H1 (cell line): Measurements from ENCODE around the gene ELOVL1. TPM values are rescaled to one million over a fixed set of nuclear protein-coding genes. Genes with fewer than 3 reads are reported as not detected.

Source experiments
- CTCF ChIA-PET: fragments of 300-600 bp; sonication (Branson Sonifier 250); formaldehyde crosslinking; loops from one replicate; lab custom pipeline; 2021; ENCODE audit not compliant: partially characterized antibody; lab: Charles Lee
- POLR2A ChIA-PET: fragments of 300-600 bp; sonication (Branson Sonifier 250); formaldehyde crosslinking; loops from one replicate; lab custom pipeline; 2021; ENCODE audit warnings: inconsistent platforms; ENCODE audit not compliant: partially characterized antibody; lab: Charles Lee
- DNase-seq, 2 experiments: peaks; one replicate each; pipeline versions ENCODE4 v3.0.0 to v3.0.0-alpha.2; 2010 to 2022; ENCODE audit warnings: low spot score in 2 of 2, low read depth in 1 of 2, mixed read lengths in 1 of 2
- FAIRE-seq: peaks from 2 replicates; lab custom pipeline; 2011; peaks lifted over from hg19 to GRCh38; lab: Jason Lieb, UNC
- H2AFZ ChIP-seq: 2 replicates; pipeline ENCODE4 v1.8.1; 2012; ENCODE audit warnings: low read length, inconsistent platforms
- H2AK5ac ChIP-seq: 2 replicates; pipeline ENCODE4 v1.6.1; 2013; ENCODE audit warnings: low read depth, low read length
- H2BK120ac ChIP-seq: replicated peaks from 2 replicates; pipeline ENCODE3; 2013; ENCODE audit warnings: low read depth, low read length, inconsistent platforms
- H2BK12ac ChIP-seq: 2 replicates; pipeline ENCODE4 v1.6.1; 2013; ENCODE audit warnings: low read depth, low read length
- H2BK15ac ChIP-seq: 2 replicates; pipeline ENCODE4 v1.6.1; 2013; ENCODE audit warnings: low read length
- H2BK20ac ChIP-seq: 2 replicates; pipeline ENCODE4 v1.6.1; 2013; ENCODE audit warnings: low read length
- H2BK5ac ChIP-seq: 2 replicates; pipeline ENCODE4 v1.6.1; 2013; ENCODE audit warnings: low read depth, low read length
- H3K14ac ChIP-seq: 2 replicates; pipeline ENCODE4 v1.6.1; 2013; ENCODE audit warnings: inconsistent platforms; ENCODE audit not compliant: insufficient read length
- H3K18ac ChIP-seq: 2 replicates; pipeline ENCODE4 v1.6.1; 2013; ENCODE audit warnings: low read length; ENCODE audit errors: extremely low read depth
- H3K23ac ChIP-seq: 2 replicates; pipeline ENCODE4 v1.6.1; 2013; ENCODE audit warnings: inconsistent platforms; ENCODE audit not compliant: insufficient read length
- H3K23me2 ChIP-seq: 2 replicates; pipeline ENCODE4 v1.6.1; 2013; ENCODE audit warnings: low read depth, low read length
- H3K27ac ChIP-seq: 2 replicates; pipeline ENCODE4 v1.6.1; 2011; ENCODE audit warnings: low read depth, low read length, inconsistent platforms
- H3K27me3 ChIP-seq, 4 experiments: replicated peaks in 1 of 4; 1 replicate in 1 of 4; 2 replicates in 3 of 4; pipeline versions ENCODE4 v1.6.1 to v1.8.1; 2011 to 2013; ENCODE audit warnings: low read length in 3 of 4, mild to moderate bottlenecking in 3 of 4, inconsistent platforms in 2 of 4, mixed read lengths in 2 of 4, moderate library complexity in 1 of 4; ENCODE audit not compliant: control insufficient read depth in 3 of 4, insufficient read depth in 3 of 4; ENCODE audit errors: extremely low read depth in 1 of 4
- H3K36me3 ChIP-seq, 4 experiments: 2 replicates each; pipeline versions ENCODE4 v1.6.1 to v1.8.1; 2011 to 2013; ENCODE audit warnings: mild to moderate bottlenecking in 4 of 4, low read length in 3 of 4, moderate library complexity in 2 of 4, control low read depth in 1 of 4, inconsistent platforms in 1 of 4; ENCODE audit not compliant: insufficient read depth in 4 of 4, control insufficient read depth in 2 of 4
- H3K4ac ChIP-seq: replicated peaks from 2 replicates; pipeline ENCODE3; 2013; ENCODE audit warnings: low read length, low read depth, mixed read lengths, inconsistent platforms; ENCODE audit not compliant: insufficient read length
- H3K4me1 ChIP-seq, 4 experiments: replicated peaks in 1 of 4; 1 replicate in 1 of 4; 2 replicates in 3 of 4; pipeline versions ENCODE4 v1.6.1 to v1.8.1; 2011 to 2013; ENCODE audit warnings: low read length in 3 of 4, inconsistent platforms in 2 of 4, mixed read lengths in 1 of 4; ENCODE audit not compliant: insufficient read depth in 4 of 4, control insufficient read depth in 3 of 4
- H3K4me2 ChIP-seq, 2 experiments: 2 replicates each; pipeline versions ENCODE4 v1.6.1 to v1.8.1; 2011 to 2013; ENCODE audit warnings: low read depth in 2 of 2, low read length in 2 of 2, control low read depth in 1 of 2, inconsistent platforms in 1 of 2, mild to moderate bottlenecking in 1 of 2; ENCODE audit not compliant: insufficient read depth in 1 of 2
- H3K4me3 ChIP-seq, 4 experiments: fragments of 200-600, 300-600 bp in 1 of 4; sonication (generic), shearing (Covaris generic), sonication (Bioruptor Twin) in 1 of 4; 2 replicates each; pipeline versions ENCODE4 v1.5.1 to v1.8.1; 2011 to 2016; ENCODE audit warnings: low read length in 4 of 4, low read depth in 3 of 4, control low read depth in 2 of 4, inconsistent platforms in 2 of 4, mild to moderate bottlenecking in 2 of 4, mixed read lengths in 1 of 4, moderate library complexity in 1 of 4; ENCODE audit not compliant: insufficient read depth in 2 of 4; ENCODE audit errors: extremely low read depth in 1 of 4
- H3K56ac ChIP-seq: replicated peaks from 2 replicates; pipeline ENCODE3; 2013; ENCODE audit warnings: low read depth, mild to moderate bottlenecking, mixed read lengths, low read length, inconsistent platforms; ENCODE audit not compliant: insufficient read length
- H3K79me1 ChIP-seq: 2 replicates; pipeline ENCODE4 v1.6.1; 2013; ENCODE audit warnings: low read depth, low read length, control low read depth
- H3K79me2 ChIP-seq, 2 experiments: 2 replicates each; pipeline versions ENCODE4 v1.6.1 to v1.8.1; 2012 to 2013; ENCODE audit warnings: low read length in 2 of 2, mild to moderate bottlenecking in 2 of 2, inconsistent platforms in 1 of 2; ENCODE audit not compliant: insufficient read depth in 2 of 2, control insufficient read depth in 1 of 2
- H3K9ac ChIP-seq, 4 experiments: replicated peaks in 1 of 4; 1 replicate in 1 of 4; 2 replicates in 3 of 4; pipeline versions ENCODE4 v1.6.1 to v1.8.1; 2011 to 2013; ENCODE audit warnings: low read depth in 3 of 4, low read length in 3 of 4, control low read depth in 2 of 4, mild to moderate bottlenecking in 2 of 4, moderate library complexity in 2 of 4, inconsistent platforms in 1 of 4; ENCODE audit errors: extremely low read depth in 1 of 4
- H3K9me3 ChIP-seq, 2 experiments: 2 replicates each; pipeline versions ENCODE4 v1.6.1 to v1.8.1; 2012 to 2013; ENCODE audit warnings: mild to moderate bottlenecking in 2 of 2, moderate library complexity in 2 of 2, control low read depth in 1 of 2, inconsistent platforms in 1 of 2, low read depth in 1 of 2, low read length in 1 of 2, mixed read lengths in 1 of 2; ENCODE audit not compliant: insufficient read depth in 2 of 2
- H4K20me1 ChIP-seq, 2 experiments: replicated peaks in 1 of 2; 2 replicates each; pipeline versions ENCODE3 to v1.8.1; 2011 to 2013; ENCODE audit warnings: inconsistent platforms in 2 of 2, low read length in 2 of 2, mild to moderate bottlenecking in 1 of 2; ENCODE audit not compliant: insufficient read depth in 2 of 2, control insufficient read depth in 1 of 2
- H4K5ac ChIP-seq: 2 replicates; pipeline ENCODE4 v1.6.1; 2013; ENCODE audit warnings: low read length, low read depth, mixed read lengths, inconsistent platforms; ENCODE audit not compliant: insufficient read length
- H4K8ac ChIP-seq: 2 replicates; pipeline ENCODE4 v1.8.0; 2013; ENCODE audit warnings: mild to moderate bottlenecking, moderate library complexity, low read length, inconsistent platforms; ENCODE audit not compliant: insufficient read depth; ENCODE audit errors: extremely low read depth
- H4K91ac ChIP-seq: replicated peaks from 2 replicates; pipeline ENCODE3; 2013; ENCODE audit warnings: low read length, mixed read lengths, inconsistent platforms; ENCODE audit not compliant: insufficient read length
- SIRT6 ChIP-seq: IDR thresholded peaks from one replicate; pipeline ENCODE4 v1.7.1; 2012; ENCODE audit warnings: low read length, inconsistent platforms
- SP4 ChIP-seq: IDR thresholded peaks from 2 replicates; pipeline ENCODE4 v1.6.1; 2012; ENCODE audit warnings: low read length, inconsistent platforms
- WGBS, 2 experiments: shearing (Covaris generic) in 1 of 2; methylation state at CpG; one replicate each; pipeline versions ENCODE4 v1.1.6 to v1.1.7; 2013 to 2015; ENCODE audit warnings: low lambda C conversion rate in 2 of 2, mixed read lengths in 2 of 2, inconsistent platforms in 1 of 2, low coverage in 1 of 2, missing lambda C conversion rate in 1 of 2; ENCODE audit not compliant: insufficient replicate concordance in 2 of 2, insufficient coverage in 1 of 2, insufficient read length in 1 of 2; ENCODE audit errors: extremely low coverage in 1 of 2, missing lambda C conversion rate in 1 of 2; 5-methylcytosine and 5-hydroxymethylcytosine counted together
- polyA plus RNA-seq, 7 experiments: library from polyadenylated mRNA; depleted of rRNA in 3 of 7; stranded (reverse) in 5 of 7; unstranded in 2 of 7; fragments of >200 nt in 5 of 7; fragments of 200-250 nt in 2 of 7; gene quantifications; 1 replicate in 5 of 7; 2 replicates in 1 of 7; 4 replicates in 1 of 7; pipeline versions ENCODE4 v1.2.1 to v1.2.3, GENCODE V29; 2011 to 2013; ENCODE audit warnings: missing spikeins in 2 of 7, mixed read lengths in 2 of 7
- total RNA-seq: library from RNA; stranded (reverse); fragmentation: NEBNext Ultra II Directional; extraction: Animal tissue kit (Norgen Biotek cat#: 25700); gene quantifications from 2 replicates; pipeline ENCODE4 v1.2.1, GENCODE V29; 2021

The ELOVL1 gene
- total and polyA plus RNA-seq, 2 of the 8 experiments (the other 6 are each of a cell fraction or from before 2014, with no cell fraction given), result 28.5 to 68.1 TPM

DNA sequence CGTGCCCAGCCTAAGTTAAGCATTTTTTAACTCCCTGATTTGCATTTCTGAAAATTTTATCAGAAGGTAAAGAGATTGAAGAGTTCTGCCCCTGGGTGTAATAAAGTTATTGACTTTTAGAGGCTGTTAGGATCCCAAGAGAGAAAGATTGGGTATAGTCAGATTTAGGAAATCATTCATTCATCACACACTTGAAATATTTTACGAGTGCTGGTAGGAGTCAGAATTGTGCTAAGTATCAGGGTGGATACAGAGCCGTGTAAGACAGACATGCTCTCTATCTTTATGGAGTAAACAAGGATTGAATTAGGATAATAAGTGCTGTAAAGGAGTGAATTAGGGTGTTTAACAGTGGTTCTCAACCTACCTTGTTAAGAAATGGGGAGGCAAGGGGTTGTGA lies 24.9 kb upstream of the ELOVL1 start:
- Histone ChIP-seq H4K20me1 (peaks cover 0 to 3% of the 10 kb centered on the region in 2 experiments), H3K4me2 (no peak overlapping the region), H2AK5ac (no peak overlapping the region), H3K9ac (no peak overlapping the region), H3K79me2 (peaks cover 7 to 18% of the 10 kb centered on the region in 2 experiments; a peak in 3 of 4 replicates), H2AFZ (no peak overlapping the region), H4K91ac (no peak overlapping the region), H4K8ac (no peak overlapping the region), H3K4me1 (peaks cover 0 to 8% (median 4%) of the 10 kb centered on the region in 4 experiments; a peak in 4 of 7 replicates), H4K5ac (no peak overlapping the region), H2BK12ac (no peak overlapping the region), H2BK20ac (no peak overlapping the region), H3K14ac (no peak overlapping the region), H3K36me3 (peaks cover 0 to 4% (median 1%) of the 10 kb centered on the region in 4 experiments; a peak in 3 of 8 replicates), H3K4me3 (no peak overlapping the region), H3K23me2 (peaks cover 3% of the 10 kb centered on the region), H3K56ac (no peak overlapping the region), H2BK5ac (no peak overlapping the region), H3K9me3 (no peaks in the 10 kb centered on the region), H3K4ac (no peak overlapping the region), H3K23ac (no peak overlapping the region), H2BK120ac (no peak overlapping the region), H3K27me3 (no peaks in the 10 kb centered on the region), H3K18ac (no peak overlapping the region), H2BK15ac (no peak overlapping the region), H3K27ac (no peak overlapping the region), H3K79me1 (0 out of 2 replicates have a peak, but pooled peaks cover 2% of the 10 kb centered on the region)
- ChIA-PET POLR2A (interaction anchor here (0.6 to 1.0 kb wide), 2 partner anchors 24 to 107 kb away, joined by 3 read pairs; no protein-coding TSS in a partner anchor), CTCF (interaction anchor here (0.9 kb wide), 1 partner anchor 160 kb away, joined by 3 read pairs; no protein-coding TSS in a partner anchor)
- WGBS, 2 experiments, result 80% methylated on average over 3 of the region's 3 CpGs; no CpG with 5 or more reads in 1 of the 2 experiments
- DNase-seq, result no peak
- TF ChIP-seq SIRT6, result no peak
- no peak for TF ChIP-seq SP4
- no peak for FAIRE-seq
